SK-N-SH treated with all-trans-retinoic acid at 6 μM for 48 hours (cell line): ENCODE results near the gene GTF2H1.

Experiments
- BACH2 ChIP-seq: fragments of 250-450 bp; sonication (Bioruptor Pico); IDR thresholded peaks from 2 replicates; pipeline ENCODE4 v1.9.0; 2021; ENCODE audit warnings: mild to moderate bottlenecking, borderline replicate concordance
- CREB5 ChIP-seq: fragments of 250-450 bp; sonication (Bioruptor Pico); IDR thresholded peaks from 2 replicates; pipeline ENCODE4 v1.5.1; 2020; ENCODE audit warnings: low read depth, mild to moderate bottlenecking, moderate library complexity
- GLIS3 ChIP-seq: fragments of 250-450 bp; sonication (Bioruptor Pico); IDR thresholded peaks from 2 replicates; pipeline ENCODE4 v1.5.0; 2020; ENCODE audit warnings: mild to moderate bottlenecking, moderate library complexity
- ISL1 ChIP-seq: fragments of 250-450 bp; sonication (Bioruptor Pico); IDR thresholded peaks from 2 replicates; pipeline ENCODE4 v2.1.2; 2022; ENCODE audit warnings: mild to moderate bottlenecking, moderate library complexity
- PATZ1 ChIP-seq: fragments of 250-450 bp; sonication (Bioruptor Pico); IDR thresholded peaks from 2 replicates; pipeline ENCODE4 v1.8.0; 2020; ENCODE audit warnings: mild to moderate bottlenecking, moderate library complexity, borderline replicate concordance
- POU6F1 ChIP-seq: fragments of 250-450 bp; sonication (Bioruptor Pico); IDR thresholded peaks from 2 replicates; pipeline ENCODE4 v1.8.0; 2021; ENCODE audit warnings: low read depth, mild to moderate bottlenecking, moderate library complexity, borderline replicate concordance
- SNAI2 ChIP-seq: fragments of 250-450 bp; sonication (Bioruptor Pico); IDR thresholded peaks from 2 replicates; pipeline ENCODE4 v1.5.0; 2020; ENCODE audit warnings: mild to moderate bottlenecking, moderate library complexity
- TCF4 ChIP-seq: fragments of 250-450 bp; sonication (Bioruptor Pico); IDR thresholded peaks from 2 replicates; pipeline ENCODE4 v1.8.0; 2021; ENCODE audit warnings: mild to moderate bottlenecking, moderate library complexity, borderline replicate concordance
- TOX ChIP-seq: fragments of 250-450 bp; sonication (Bioruptor Pico); IDR thresholded peaks from 2 replicates; pipeline ENCODE4 v1.8.0; 2021; ENCODE audit warnings: mild to moderate bottlenecking, moderate library complexity, borderline replicate concordance
- ZC3H10 ChIP-seq: fragments of 250-450 bp; sonication (Bioruptor Pico); IDR thresholded peaks from 2 replicates; pipeline ENCODE4 v1.5.1; 2021; ENCODE audit warnings: mild to moderate bottlenecking, moderate library complexity
- ZFP3 ChIP-seq: fragments of 250-450 bp; sonication (Bioruptor Pico); IDR thresholded peaks from 2 replicates; pipeline ENCODE4 v1.5.0; 2020; ENCODE audit warnings: mild to moderate bottlenecking, moderate library complexity
- ZFP30 ChIP-seq: fragments of 450-650 bp; formaldehyde crosslinking; IDR thresholded peaks from 2 replicates; pipeline ENCODE4 v1.5.0; 2022; ENCODE audit warnings: mild to moderate bottlenecking, moderate library complexity
- ZNF565 ChIP-seq: fragments of 450-650 bp; formaldehyde crosslinking; conservative IDR thresholded peaks from 2 replicates; pipeline ENCODE4 v1.5.0; 2020; ENCODE audit warnings: low read depth, mild to moderate bottlenecking, moderate library complexity
- ZNF8 ChIP-seq: fragments of 450-650 bp; formaldehyde crosslinking; IDR thresholded peaks from 2 replicates; pipeline ENCODE4 v1.5.0; 2020; ENCODE audit warnings: mild to moderate bottlenecking, moderate library complexity

GRCh38 chr11:18312012-18312411, 10.4 kb upstream of the GTF2H1 start:
- no peak for TF ChIP-seq ZFP3 (CRISPR knock-in tag)
- no peak for TF ChIP-seq ZNF565 (CRISPR knock-in tag)
- no peak for TF ChIP-seq ZFP30 (CRISPR knock-in tag)
- no peak for TF ChIP-seq GLIS3
- no peak for TF ChIP-seq ZC3H10
- TF ChIP-seq TCF4 (CRISPR knock-in tag), result no peak
- TF ChIP-seq PATZ1, result no peak
- TF ChIP-seq POU6F1 (CRISPR knock-in tag), result no peak
- TF ChIP-seq TOX (CRISPR knock-in tag), result no peak
- no peak for TF ChIP-seq ISL1
- no peak for TF ChIP-seq CREB5 (CRISPR knock-in tag)
- TF ChIP-seq SNAI2 (CRISPR knock-in tag), result no peak
- no peak for TF ChIP-seq BACH2 (CRISPR knock-in tag)
- TF ChIP-seq ZNF8 (CRISPR knock-in tag), result no peak
